Fibroblast of lung (primary cell): Measurements from ENCODE around the gene ZSCAN18. TPM values are rescaled to one million over a fixed set of nuclear protein-coding genes. Genes with fewer than 3 reads are reported as not detected.

Experiments used
- DNase-seq, 2 donors: peaks; one replicate each; pipeline versions ENCODE4 v3.0.0 to v3.0.0-alpha.2; 2010; ENCODE audit warnings: low read depth in 2 of 2
- H2AFZ ChIP-seq: 2 replicates; pipeline ENCODE4 v1.5.1; 2012; ENCODE audit warnings: low read length, control low read depth, inconsistent platforms
- H3K27ac ChIP-seq: 2 replicates; pipeline ENCODE4 v1.5.1; 2011; ENCODE audit warnings: low read length, control low read depth; ENCODE audit not compliant: insufficient read depth
- H3K27me3 ChIP-seq: 2 replicates; pipeline ENCODE4 v1.5.1; 2011; ENCODE audit warnings: mild to moderate bottlenecking, low read length; ENCODE audit not compliant: control insufficient read depth, insufficient read depth
- H3K36me3 ChIP-seq: 2 replicates; pipeline ENCODE4 v1.5.1; 2011; ENCODE audit warnings: low read length; ENCODE audit not compliant: control insufficient read depth, insufficient read depth
- H3K4me1 ChIP-seq: 2 replicates; pipeline ENCODE4 v1.5.1; 2011; ENCODE audit warnings: low read length; ENCODE audit not compliant: control insufficient read depth, insufficient read depth; ENCODE audit errors: extremely low read depth
- H3K4me2 ChIP-seq: 2 replicates; pipeline ENCODE4 v1.5.1; 2011; ENCODE audit warnings: low read length, control low read depth; ENCODE audit not compliant: insufficient read depth; ENCODE audit errors: extremely low read depth
- H3K4me3 ChIP-seq, 4 experiments: fragments of 200-600 bp in 1 of 4; sonication (generic) in 1 of 4; replicated peaks in 1 of 4; 2 replicates each; pipeline ENCODE4 v1.5.1; 2011 to 2016; ENCODE audit warnings: low read length in 4 of 4, low read depth in 3 of 4, mild to moderate bottlenecking in 3 of 4, control low read depth in 2 of 4, inconsistent platforms in 1 of 4, mixed read lengths in 1 of 4; ENCODE audit not compliant: insufficient read depth in 1 of 4; ENCODE audit errors: control extremely low read depth in 1 of 4
- H3K79me2 ChIP-seq: 2 replicates; pipeline ENCODE4 v1.5.1; 2012; ENCODE audit warnings: mild to moderate bottlenecking, low read length, inconsistent platforms; ENCODE audit not compliant: control insufficient read depth, insufficient read depth
- H3K9ac ChIP-seq: 2 replicates; pipeline ENCODE4 v1.5.1; 2011; ENCODE audit warnings: mild to moderate bottlenecking, low read length, control low read depth; ENCODE audit not compliant: insufficient read depth
- H3K9me3 ChIP-seq: 2 replicates; pipeline ENCODE4 v1.5.1; 2012; ENCODE audit warnings: low read depth, low read length; ENCODE audit not compliant: control insufficient read depth, insufficient read depth
- H4K20me1 ChIP-seq: 2 replicates; pipeline ENCODE4 v1.5.1; 2011; ENCODE audit warnings: low read length; ENCODE audit not compliant: control insufficient read depth, insufficient read depth; ENCODE audit errors: extremely low read depth
- EZH2 ChIP-seq: IDR thresholded peaks from 2 replicates; pipeline ENCODE4 v1.5.1; 2012; ENCODE audit warnings: low read length, control low read depth, mild to moderate bottlenecking; ENCODE audit errors: missing control alignments
- polyA plus RNA-seq, 2 donors: library from polyadenylated mRNA; depleted of rRNA in 1 of 2; stranded (reverse) in 1 of 2; unstranded in 1 of 2; fragments of >200 nt; gene quantifications; 2 replicates each; pipeline ENCODE4 v1.2.1, GENCODE V29; 2011 to 2012; ENCODE audit warnings: missing spikeins in 1 of 2
- total RNA-seq: library from RNA; depleted of rRNA; stranded (reverse); fragments of >200 nt; gene quantifications from 2 replicates; pipeline ENCODE4 v1.2.1, GENCODE V29; 2014
- TF ChIP-seq, protein P1 (sequence below), 2 donors: IDR thresholded peaks in 1 of 2; conservative IDR thresholded peaks in 1 of 2; 1 replicate in 1 of 2; 2 replicates in 1 of 2; pipeline ENCODE4 v1.5.1; 2011 to 2012; ENCODE audit warnings: low read length in 2 of 2, control low read depth in 1 of 2, inconsistent platforms in 1 of 2, low read depth in 1 of 2, mild to moderate bottlenecking in 1 of 2

Gene ZSCAN18
- total and polyA plus RNA-seq, 2 donors (not counting 1 experiment from before 2014, with no cell fraction given): 13.6 to 71.0 TPM

DNA sequence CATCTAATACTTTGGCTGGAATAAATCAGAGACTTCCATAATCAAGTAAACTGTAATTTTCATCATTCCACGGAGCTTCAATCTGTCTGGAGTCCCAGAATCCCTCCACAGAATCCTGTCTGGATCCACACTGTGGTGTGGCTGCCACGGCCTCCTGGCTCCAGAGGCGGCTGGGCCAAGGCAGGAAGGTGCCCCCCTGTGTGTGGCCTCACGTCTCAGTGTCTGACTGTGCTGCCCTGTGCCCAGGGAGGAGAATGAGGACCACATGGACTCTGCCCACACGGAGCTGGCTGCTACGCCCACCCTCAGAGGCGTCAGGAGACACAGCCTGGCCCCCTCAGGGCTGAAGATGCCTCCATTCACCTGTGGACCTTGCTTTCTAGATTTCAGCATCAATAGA is 51.2 kb downstream of the ZSCAN18 start:
- Histone ChIP-seq H3K36me3 (no peaks in the 10 kb centered on the region), H3K9ac (no peak overlapping the region), H3K9me3 (no peaks in the 10 kb centered on the region), H3K4me2 (no peak overlapping the region), H3K27ac (no peak overlapping the region), H3K27me3 (no peaks in the 10 kb centered on the region), H4K20me1 (no peaks in the 10 kb centered on the region), H3K4me3 (no peak overlapping the region), H3K4me1 (no peaks in the 10 kb centered on the region), H2AFZ (no peak overlapping the region), H3K79me2 (no peaks in the 10 kb centered on the region)
- no peak for DNase-seq
- TF ChIP-seq, protein P1, sequence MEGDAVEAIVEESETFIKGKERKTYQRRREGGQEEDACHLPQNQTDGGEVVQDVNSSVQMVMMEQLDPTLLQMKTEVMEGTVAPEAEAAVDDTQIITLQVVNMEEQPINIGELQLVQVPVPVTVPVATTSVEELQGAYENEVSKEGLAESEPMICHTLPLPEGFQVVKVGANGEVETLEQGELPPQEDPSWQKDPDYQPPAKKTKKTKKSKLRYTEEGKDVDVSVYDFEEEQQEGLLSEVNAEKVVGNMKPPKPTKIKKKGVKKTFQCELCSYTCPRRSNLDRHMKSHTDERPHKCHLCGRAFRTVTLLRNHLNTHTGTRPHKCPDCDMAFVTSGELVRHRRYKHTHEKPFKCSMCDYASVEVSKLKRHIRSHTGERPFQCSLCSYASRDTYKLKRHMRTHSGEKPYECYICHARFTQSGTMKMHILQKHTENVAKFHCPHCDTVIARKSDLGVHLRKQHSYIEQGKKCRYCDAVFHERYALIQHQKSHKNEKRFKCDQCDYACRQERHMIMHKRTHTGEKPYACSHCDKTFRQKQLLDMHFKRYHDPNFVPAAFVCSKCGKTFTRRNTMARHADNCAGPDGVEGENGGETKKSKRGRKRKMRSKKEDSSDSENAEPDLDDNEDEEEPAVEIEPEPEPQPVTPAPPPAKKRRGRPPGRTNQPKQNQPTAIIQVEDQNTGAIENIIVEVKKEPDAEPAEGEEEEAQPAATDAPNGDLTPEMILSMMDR (conservative IDR thresholded peaks at IDR 0.05 in 1 of 2, IDR thresholded peaks at IDR 0.05 in 1 of 2; ENCODE audit: low read depth in 1 of 2, low read length in 2 of 2): no peak
- TF ChIP-seq EZH2: no peak

DNA sequence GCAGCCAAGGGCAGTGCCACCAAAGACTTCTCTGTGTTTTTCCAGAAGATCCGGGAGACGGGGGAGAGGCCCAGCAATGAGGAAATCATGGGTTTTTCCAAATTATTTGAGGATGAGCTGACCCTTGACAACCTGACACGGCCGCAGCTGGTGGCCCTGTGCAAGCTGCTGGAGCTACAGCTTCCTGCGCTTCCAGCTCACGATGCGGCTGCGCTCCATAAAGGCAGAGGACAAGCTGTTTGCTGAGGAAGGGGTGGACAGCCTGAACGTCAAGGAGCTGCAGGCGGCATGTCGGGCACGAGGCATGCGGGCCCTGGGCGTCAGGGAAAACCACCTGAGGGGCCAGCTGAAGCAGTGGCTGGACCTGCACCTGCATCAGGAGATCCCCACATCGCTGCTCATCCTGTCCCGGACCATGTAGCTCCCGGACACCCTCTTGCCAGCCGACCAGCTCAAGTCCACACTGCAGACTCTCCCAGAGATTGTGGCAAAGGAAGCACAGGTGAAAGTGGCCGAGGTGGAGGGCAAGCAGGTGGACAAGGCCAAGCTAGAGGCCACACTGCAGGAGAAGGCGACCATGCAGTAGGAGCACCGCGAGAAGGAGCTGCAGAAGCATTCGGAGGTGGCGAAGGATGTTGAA is 52.5 kb downstream of the ZSCAN18 start:
- Histone ChIP-seq H3K36me3 (no peaks in the 10 kb centered on the region), H3K27me3 (no peaks in the 10 kb centered on the region), H3K4me2 (no peak overlapping the region), H3K9ac (no peak overlapping the region), H3K9me3 (no peaks in the 10 kb centered on the region), H4K20me1 (no peaks in the 10 kb centered on the region), H3K27ac (no peak overlapping the region), H3K4me3 (no peak overlapping the region), H2AFZ (no peak overlapping the region), H3K4me1 (no peaks in the 10 kb centered on the region), H3K79me2 (no peaks in the 10 kb centered on the region)
- no peak for DNase-seq
- TF ChIP-seq EZH2: no peak
- TF ChIP-seq, protein P1 (conservative IDR thresholded peaks at IDR 0.05 in 1 of 2, IDR thresholded peaks at IDR 0.05 in 1 of 2; ENCODE audit: low read depth in 1 of 2, low read length in 2 of 2): no peak

DNA sequence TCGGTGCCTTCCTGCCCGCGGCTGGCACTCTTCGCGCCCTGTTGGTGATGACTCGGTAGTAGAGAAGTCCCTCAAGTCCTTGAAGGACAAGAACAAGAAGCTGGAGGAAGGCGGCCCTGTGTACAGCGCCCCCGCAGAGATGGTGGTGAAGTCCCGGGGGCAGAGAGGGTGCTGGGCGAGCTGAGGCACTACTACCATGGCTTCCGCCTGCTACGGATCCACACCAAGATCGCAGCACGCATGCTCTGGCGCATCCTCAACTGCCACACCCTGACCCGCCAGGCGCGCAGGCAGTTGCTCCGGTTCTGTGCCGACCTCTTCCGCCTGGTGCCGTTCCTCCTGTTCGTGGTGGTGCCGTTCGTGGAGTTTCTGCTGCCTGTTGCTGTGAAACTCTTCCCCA is 53.1 kb downstream of the ZSCAN18 start:
- no peaks in the 10 kb centered on the region for H3K79me2 ChIP-seq
- no peaks in the 10 kb centered on the region for H3K27me3 ChIP-seq
- H3K4me1 ChIP-seq: no peaks in the 10 kb centered on the region
- no peak overlapping the region for H3K4me2 ChIP-seq
- no peaks in the 10 kb centered on the region for H4K20me1 ChIP-seq
- H3K27ac ChIP-seq: no peak overlapping the region
- H3K4me3 ChIP-seq: no peak overlapping the region
- DNase-seq: no peak
- no peak overlapping the region for H3K9ac ChIP-seq
- no peaks in the 10 kb centered on the region for H3K36me3 ChIP-seq
- TF ChIP-seq, protein P1 (conservative IDR thresholded peaks at IDR 0.05 in 1 of 2, IDR thresholded peaks at IDR 0.05 in 1 of 2; ENCODE audit: low read depth in 1 of 2, low read length in 2 of 2): no peak
- no peak for TF ChIP-seq EZH2
- no peaks in the 10 kb centered on the region for H3K9me3 ChIP-seq
- no peak overlapping the region for H2AFZ ChIP-seq
